HepG2 (cell line): ENCODE data around the gene CAPG. TPM values are rescaled to one million over a fixed set of nuclear protein-coding genes. Genes with fewer than 3 reads are reported as not detected.

Source experiments
- ATAC-seq: fragments of 200-7000 bp; cut with Tn5 transposase; 3 replicates; pipeline ENCODE4 v1.9.1; 2020; ENCODE audit warnings: mild to moderate bottlenecking, moderate library complexity
- BruUV-seq: library from RNA; stranded (reverse); fragments of 400-500 nt; replicated peaks from 2 replicates; lab custom pipeline; 2021; lab: Mats Ljungman, UMichigan
- CTCF ChIA-PET: fragments of 300-600 bp; formaldehyde crosslinking; extraction: SDS; loops from one replicate; lab custom pipeline; 2021; ENCODE audit warnings: low total read pairs, inconsistent platforms, low intra/inter-chr PET ratio; lab: Yijun Ruan, JAX
- POLR2A ChIA-PET: fragments of 350-600 bp; sonication (Branson Sonifier 250); formaldehyde crosslinking; loops from one replicate; lab custom pipeline; 2020; ENCODE audit warnings: antibody characterized with exemption, inconsistent platforms; lab: Yijun Ruan, JAX
- DNase-seq: peaks from one replicate; pipeline ENCODE4 v3.0.0-alpha.2; 2015; ENCODE audit warnings: low spot score
- FAIRE-seq: peaks from 3 replicates; lab custom pipeline; 2011; peaks lifted over from hg19 to GRCh38; lab: Jason Lieb, UNC
- H2AFZ ChIP-seq: one replicate; pipeline ENCODE4 v1.6.1; 2011; ENCODE audit warnings: low read length, inconsistent platforms
- H3K27ac ChIP-seq: fragments of 300-600 bp; 3 replicates; pipeline ENCODE4 v1.8.0; 2011; ENCODE audit warnings: mixed run types, mild to moderate bottlenecking, mixed read lengths, low read length, inconsistent platforms; ENCODE audit not compliant: insufficient read depth; ENCODE audit errors: extremely low read length
- H3K27me3 ChIP-seq, 2 experiments: fragments of 200-600 bp in 1 of 2; 2 replicates in 1 of 2; 3 replicates in 1 of 2; pipeline versions ENCODE4 v1.6.0 to v1.8.0; 2011; ENCODE audit warnings: low read length in 2 of 2, mild to moderate bottlenecking in 2 of 2, moderate library complexity in 2 of 2, inconsistent platforms in 1 of 2; ENCODE audit not compliant: insufficient read depth in 2 of 2, control insufficient read depth in 1 of 2
- H3K36me3 ChIP-seq, 2 experiments: fragments of 200-600 bp in 1 of 2; replicated peaks in 1 of 2; 2 replicates in 1 of 2; 3 replicates in 1 of 2; pipeline versions ENCODE4 v1.5.1 to v1.8.0; 2011; ENCODE audit warnings: low read length in 2 of 2, inconsistent platforms in 1 of 2; ENCODE audit not compliant: insufficient read depth in 2 of 2, control insufficient read depth in 1 of 2
- H3K4me1 ChIP-seq: 2 replicates; pipeline ENCODE4 v1.5.1; 2012; ENCODE audit warnings: low read length, inconsistent platforms; ENCODE audit not compliant: insufficient read depth
- H3K4me2 ChIP-seq: 2 replicates; pipeline ENCODE4 v1.6.0; 2011; ENCODE audit warnings: low read depth, low read length, inconsistent platforms
- H3K4me3 ChIP-seq, 3 experiments: fragments of 200-600 bp in 1 of 3; sonication (generic), shearing (Covaris generic) in 1 of 3; replicated peaks in 1 of 3; 2 replicates each; pipeline ENCODE4 v1.5.1; 2011 to 2016; ENCODE audit warnings: low read length in 3 of 3, inconsistent platforms in 2 of 3, low read depth in 2 of 3, mild to moderate bottlenecking in 2 of 3, control low read depth in 1 of 3, mixed read lengths in 1 of 3; ENCODE audit not compliant: insufficient read depth in 1 of 3
- H3K79me2 ChIP-seq: one replicate; pipeline ENCODE4 v1.6.1; 2011; ENCODE audit warnings: low read length, inconsistent platforms; ENCODE audit not compliant: insufficient read depth
- H3K9ac ChIP-seq: 2 replicates; pipeline ENCODE4 v1.6.0; 2011; ENCODE audit warnings: mild to moderate bottlenecking, low read depth, low read length, inconsistent platforms; ENCODE audit not compliant: insufficient read depth
- H3K9me3 ChIP-seq: 2 replicates; pipeline ENCODE4 v1.5.1; 2012; ENCODE audit warnings: mild to moderate bottlenecking, low read length
- H4K20me1 ChIP-seq: 2 replicates; pipeline ENCODE4 v1.6.0; 2011; ENCODE audit warnings: inconsistent platforms, mild to moderate bottlenecking, low read length, moderate library complexity; ENCODE audit not compliant: insufficient read depth
- CBX5 ChIP-seq: sonication (generic); formaldehyde crosslinking; IDR thresholded peaks from 2 replicates; pipeline ENCODE4 v1.4.0; 2020; ENCODE audit warnings: missing genetic modification reagents, borderline replicate concordance
- ETV5 ChIP-seq: IDR thresholded peaks from 2 replicates; pipeline ENCODE4 v1.6.1; 2018; ENCODE audit warnings: missing biosample characterization, missing genetic modification reagents, inconsistent platforms, borderline replicate concordance
- FOXC1 ChIP-seq: sonication (generic); formaldehyde crosslinking; IDR thresholded peaks from 2 replicates; pipeline ENCODE4 v1.8.0; 2022; ENCODE audit warnings: mild to moderate bottlenecking, missing genetic modification reagents, borderline replicate concordance
- GABPA ChIP-seq, 2 experiments: IDR thresholded peaks; 2 replicates each; pipeline ENCODE4 v1.6.1; 2011 to 2016; ENCODE audit warnings: low read depth in 2 of 2, low read length in 1 of 2, missing biosample characterization in 1 of 2, missing genetic modification characterization in 1 of 2
- SOX6 ChIP-seq, 2 experiments: fragments of 450-650 bp in 1 of 2; sonication (generic) in 1 of 2; formaldehyde crosslinking in 1 of 2; IDR thresholded peaks; 2 replicates each; pipeline versions ENCODE4 v1.4.0 to v1.6.1; 2017 to 2020; ENCODE audit warnings: antibody characterized with exemption in 1 of 2, mild to moderate bottlenecking in 1 of 2, missing genetic modification reagents in 1 of 2
- TP53 ChIP-seq: sonication (generic); formaldehyde crosslinking; conservative IDR thresholded peaks from 2 replicates; pipeline ENCODE4 v1.4.0; 2020; ENCODE audit warnings: missing genetic modification reagents
- ZFP62 ChIP-seq: sonication (generic); formaldehyde crosslinking; IDR thresholded peaks from 2 replicates; pipeline ENCODE4 v1.4.0; 2020; ENCODE audit warnings: missing genetic modification reagents
- ZNF253 ChIP-seq: sonication (generic); formaldehyde crosslinking; IDR thresholded peaks from 2 replicates; pipeline ENCODE4 v1.8.0; 2022; ENCODE audit warnings: mild to moderate bottlenecking, missing genetic modification reagents, borderline replicate concordance
- ZNF263 ChIP-seq: sonication (generic); formaldehyde crosslinking; IDR thresholded peaks from 2 replicates; pipeline ENCODE4 v1.4.0; 2020; ENCODE audit warnings: missing genetic modification reagents
- ZNF329 ChIP-seq: sonication (generic); formaldehyde crosslinking; IDR thresholded peaks from 2 replicates; pipeline ENCODE4 v1.9.0; 2021; ENCODE audit warnings: low read depth, mild to moderate bottlenecking, missing genetic modification reagents
- ZNF746 ChIP-seq: sonication (generic); formaldehyde crosslinking; IDR thresholded peaks from 2 replicates; pipeline ENCODE4 v1.8.0; 2022; ENCODE audit warnings: mild to moderate bottlenecking, missing genetic modification reagents
- WGBS: methylation state at CpG from one replicate; pipeline ENCODE4 v1.1.6; 2017; ENCODE audit warnings: low lambda C conversion rate; 5-methylcytosine and 5-hydroxymethylcytosine counted together
- in situ Hi-C: cut with HindIII; loops from 2 replicates; pipeline ENCODE4 v1.10.0; 2017; ENCODE audit warnings: low pct_unique_long_range_greater_than_20kb; ENCODE audit not compliant: extremely low pct_ligation_motif_present
- intact Hi-C: fragments of 100-400 bp; cut with micrococcal nuclease; formaldehyde crosslinking; loops from one replicate; pipeline ENCODE4 v1.10.0; 2022; ENCODE audit not compliant: unreplicated experiment
- polyA plus RNA-seq, 8 experiments: library from polyadenylated mRNA; depleted of rRNA in 3 of 8; stranded (reverse) in 7 of 8; unstranded in 1 of 8; fragments of >200 nt; fragmentation: Illumina TruSeq in 4 of 8; extraction: Trizol in 4 of 8; gene quantifications; 2 replicates each; pipeline versions ENCODE4 v1.2.1 to v1.2.3, GENCODE V29; 2011 to 2016; ENCODE audit warnings: low read depth in 4 of 8, missing spikeins in 1 of 8, mixed read lengths in 1 of 8; ENCODE audit not compliant: insufficient read depth in 1 of 8
- total RNA-seq, 5 experiments: library from RNA; depleted of rRNA; stranded (reverse); fragments of >200 nt; fragmentation: Illumina TruSeq; extraction: Trizol; gene quantifications; 2 replicates each; pipeline ENCODE4 v1.2.3, GENCODE V29; 2016; ENCODE audit warnings: low read depth in 1 of 5
- TF ChIP-seq, protein P1 (sequence below): sonication (generic); formaldehyde crosslinking; IDR thresholded peaks from 2 replicates; pipeline ENCODE4 v1.4.0; 2020; ENCODE audit warnings: low read depth, mild to moderate bottlenecking, missing genetic modification reagents
- TF ChIP-seq, protein P2 (sequence below): sonication (generic); formaldehyde crosslinking; IDR thresholded peaks from 2 replicates; pipeline ENCODE4 v1.5.1; 2020; ENCODE audit warnings: missing genetic modification reagents, mild to moderate bottlenecking, borderline replicate concordance

The CAPG gene
- total and polyA plus RNA-seq, 2 of the 13 experiments (the other 11 are each of a cell fraction or from before 2014, with no cell fraction given) = 12.7 to 18.2 TPM

DNA sequence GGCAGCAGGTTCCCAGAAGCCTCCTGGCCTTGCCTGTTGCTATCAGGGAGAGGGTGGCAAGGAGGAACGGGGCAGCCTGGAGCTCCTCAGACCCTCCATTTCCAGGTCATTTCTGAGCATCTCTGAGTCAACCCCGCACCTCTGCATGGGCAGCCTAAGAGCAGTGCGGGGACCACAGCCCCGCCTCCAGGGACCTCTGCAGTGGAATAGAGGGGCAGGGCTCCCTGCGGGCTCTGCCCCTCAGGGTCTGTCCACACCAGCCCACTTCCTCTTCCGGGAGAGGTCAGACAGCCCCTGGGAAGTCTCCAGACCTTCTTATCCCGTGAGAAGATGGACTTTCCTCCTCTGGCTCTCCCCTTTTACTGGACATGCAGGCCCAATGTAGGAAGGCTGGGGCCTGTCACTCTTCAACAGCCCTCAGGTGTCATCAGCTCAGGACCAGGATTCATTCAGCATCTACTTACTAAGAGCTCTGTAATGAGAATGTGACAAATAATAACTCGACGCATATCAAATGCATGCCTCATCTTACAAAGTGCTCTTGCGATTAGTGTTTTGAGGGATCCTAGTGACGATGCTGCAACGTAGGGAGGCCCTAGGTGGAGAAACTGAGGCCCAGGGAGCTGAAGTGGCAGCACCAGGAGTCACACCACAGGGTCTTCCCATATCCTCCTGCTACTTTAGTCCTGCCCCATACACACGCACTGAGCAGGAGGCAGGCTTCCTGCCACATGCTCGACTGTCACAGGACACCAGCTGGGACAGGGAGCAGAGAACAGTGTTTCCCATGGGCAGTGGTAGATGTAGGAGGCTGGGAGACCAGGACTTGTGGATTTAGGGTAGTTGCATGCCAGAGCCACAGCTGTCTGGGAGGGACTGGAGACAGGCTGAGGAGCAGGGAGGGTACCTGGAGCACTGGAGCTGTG lies 36.4 kb upstream of the CAPG start:
- no peak overlapping the region for H2AFZ ChIP-seq
- H3K36me3 ChIP-seq = no peaks in the 10 kb centered on the region
- H3K9ac ChIP-seq = no peak overlapping the region
- in situ Hi-C loops (no loop called here), intact Hi-C loops (no loop called here)
- H4K20me1 ChIP-seq = no peaks in the 10 kb centered on the region
- WGBS = 69% methylated on average over 14 of the region's 14 CpGs
- CTCF ChIA-PET = no interaction called here
- no peak overlapping the region for H3K4me3 ChIP-seq
- peaks cover 36% of the 10 kb centered on the region for H3K4me1 ChIP-seq
- no peaks in the 10 kb centered on the region for H3K79me2 ChIP-seq
- peak; percentile 39 for ATAC-seq
- BruUV-seq = no TSS peak
- no peaks in the 10 kb centered on the region for H3K9me3 ChIP-seq
- H3K27ac ChIP-seq = no peak overlapping the region
- FAIRE-seq = no peak
- H3K27me3 ChIP-seq = peaks cover 0 to 5% of the 10 kb centered on the region in 2 experiments; a peak in 1 of 5 replicates
- no peak overlapping the region for H3K4me2 ChIP-seq
- no peak for DNase-seq
- POLR2A ChIA-PET = interaction anchor here (0.7 to 3.7 kb wide), 15 partner anchors 9 to 119 kb away, joined by 3 to 37 read pairs (median 4); partner anchors contain the start of genes ELMOD3, MAT2A, RETSAT and SH2D6
- TF ChIP-seq, protein P1, sequence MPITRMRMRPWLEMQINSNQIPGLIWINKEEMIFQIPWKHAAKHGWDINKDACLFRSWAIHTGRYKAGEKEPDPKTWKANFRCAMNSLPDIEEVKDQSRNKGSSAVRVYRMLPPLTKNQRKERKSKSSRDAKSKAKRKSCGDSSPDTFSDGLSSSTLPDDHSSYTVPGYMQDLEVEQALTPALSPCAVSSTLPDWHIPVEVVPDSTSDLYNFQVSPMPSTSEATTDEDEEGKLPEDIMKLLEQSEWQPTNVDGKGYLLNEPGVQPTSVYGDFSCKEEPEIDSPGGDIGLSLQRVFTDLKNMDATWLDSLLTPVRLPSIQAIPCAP (CRISPR knock-in tag) = no peak
- TF ChIP-seq ZNF746 (CRISPR knock-in tag) (0 out of 2 replicates have a peak, but pooled peaks have one; percentile 47), CBX5 (peak; percentile 16; the same call in 1 of the 2 replicates), TP53 (CRISPR knock-in tag) (no peak), ZFP62 (CRISPR knock-in tag) (no peak), ZNF263 (CRISPR knock-in tag) (peak; percentile 47; the same call in 1 of the 2 replicates), FOXC1 (CRISPR knock-in tag) (0 out of 2 replicates have a peak, but pooled peaks have one; percentile 48), ZNF329 (CRISPR knock-in tag) (0 out of 2 replicates have a peak, but pooled peaks have one; percentile 33), ZNF253 (CRISPR knock-in tag) (0 out of 2 replicates have a peak, but pooled peaks have one; percentile 29), SOX6 (IDR thresholded peaks at IDR 0.05) (no peak), SOX6 (CRISPR knock-in tag; IDR thresholded peaks at IDR 0.05) (peak; percentile 7; the same call in 1 of the 2 replicates), GABPA (IDR thresholded peaks at IDR 0.05; ENCODE audit: low read depth, low read length) (no peak), GABPA (CRISPR knock-in tag; IDR thresholded peaks at IDR 0.05; ENCODE audit: low read depth) (0 out of 2 replicates have a peak, but pooled peaks have one; percentile 15), ETV5 (CRISPR knock-in tag) (0 out of 2 replicates have a peak, but pooled peaks have one; percentile 3)
- TF ChIP-seq, protein P2, sequence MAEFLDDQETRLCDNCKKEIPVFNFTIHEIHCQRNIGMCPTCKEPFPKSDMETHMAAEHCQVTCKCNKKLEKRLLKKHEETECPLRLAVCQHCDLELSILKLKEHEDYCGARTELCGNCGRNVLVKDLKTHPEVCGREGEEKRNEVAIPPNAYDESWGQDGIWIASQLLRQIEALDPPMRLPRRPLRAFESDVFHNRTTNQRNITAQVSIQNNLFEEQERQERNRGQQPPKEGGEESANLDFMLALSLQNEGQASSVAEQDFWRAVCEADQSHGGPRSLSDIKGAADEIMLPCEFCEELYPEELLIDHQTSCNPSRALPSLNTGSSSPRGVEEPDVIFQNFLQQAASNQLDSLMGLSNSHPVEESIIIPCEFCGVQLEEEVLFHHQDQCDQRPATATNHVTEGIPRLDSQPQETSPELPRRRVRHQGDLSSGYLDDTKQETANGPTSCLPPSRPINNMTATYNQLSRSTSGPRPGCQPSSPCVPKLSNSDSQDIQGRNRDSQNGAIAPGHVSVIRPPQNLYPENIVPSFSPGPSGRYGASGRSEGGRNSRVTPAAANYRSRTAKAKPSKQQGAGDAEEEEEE (CRISPR knock-in tag) = no peak
